NCI-H187 (cell line): Measurements from ENCODE around the gene SLCO6A1.

Experiments
- DNase-seq, 2 experiments: peaks; one replicate each; lab custom pipeline; 2025; lab: John Stamatoyannopoulos, UW

SLCO6A1 gene

DNA sequence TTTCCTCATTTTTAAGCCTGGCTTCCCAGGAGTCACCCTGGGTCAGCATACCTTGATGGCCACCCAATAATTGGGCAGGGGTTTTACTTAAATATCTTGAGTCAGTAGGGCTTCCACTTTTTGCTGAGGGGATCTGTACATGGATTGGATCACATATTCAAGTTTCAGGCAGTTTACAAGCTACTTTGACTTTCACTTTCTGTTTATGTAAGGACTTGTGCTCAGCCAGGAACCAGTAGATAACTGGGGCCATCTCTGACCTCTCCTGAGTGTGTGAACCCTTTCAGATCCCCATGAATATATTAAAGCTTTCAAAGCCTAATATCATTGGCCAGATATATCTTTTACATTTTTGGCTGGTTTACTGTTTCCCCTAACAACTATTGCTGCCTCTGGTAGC lies 45.1 kb downstream of the SLCO6A1 start:
- no peak for DNase-seq

- no peak for DNase-seq
These were observed 47.7 kb downstream of the SLCO6A1 start for GRCh38 chr5:102451082-102451481.

- DNase-seq: no peak
These were observed 48.3 kb downstream of the SLCO6A1 start for GRCh38 chr5:102450313-102450990.

DNA sequence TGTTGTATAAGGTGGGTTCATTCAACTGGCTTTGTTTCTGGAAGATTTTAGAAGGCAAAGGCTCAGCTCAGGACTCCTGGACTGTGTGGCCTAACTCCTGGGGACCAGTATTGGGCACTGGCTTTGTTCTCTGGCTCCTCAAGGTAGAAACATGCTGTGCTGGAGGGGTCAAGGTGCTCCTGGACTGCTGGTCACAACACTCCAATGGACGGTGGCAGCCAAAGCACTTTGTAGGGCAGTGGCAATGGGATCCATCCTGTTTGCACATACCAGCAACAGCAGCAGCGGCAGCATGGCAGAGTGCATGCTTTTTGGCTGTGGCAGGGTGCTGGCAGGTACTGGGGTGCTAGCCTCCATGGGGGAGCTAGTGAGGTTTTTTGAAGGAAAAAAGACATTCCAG lies 65.3 kb downstream of the SLCO6A1 start:
- DNase-seq: no peak

- DNase-seq: no peak
These were observed 77.2 kb downstream of the SLCO6A1 start for GRCh38 chr5:102421647-102422046.

DNA sequence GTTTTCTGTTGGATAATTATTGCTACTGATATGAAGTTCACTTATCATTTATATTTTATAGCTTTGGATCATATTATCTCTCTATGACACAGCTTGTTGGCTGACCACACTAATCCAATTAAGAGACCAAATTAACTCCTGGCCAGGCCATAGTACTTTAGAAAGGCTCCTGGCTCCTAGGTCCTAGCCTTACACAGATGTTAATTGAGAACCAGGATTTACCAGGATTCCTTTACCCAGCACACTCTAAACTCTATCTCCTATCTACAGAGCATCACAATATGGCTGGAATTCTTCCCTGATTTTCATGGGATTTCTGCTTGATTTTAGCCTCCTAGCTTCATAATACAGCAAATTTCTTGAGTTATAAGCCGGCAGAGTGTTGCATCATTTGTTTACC lies 80.3 kb downstream of the SLCO6A1 start:
- DNase-seq: no peak

DNA sequence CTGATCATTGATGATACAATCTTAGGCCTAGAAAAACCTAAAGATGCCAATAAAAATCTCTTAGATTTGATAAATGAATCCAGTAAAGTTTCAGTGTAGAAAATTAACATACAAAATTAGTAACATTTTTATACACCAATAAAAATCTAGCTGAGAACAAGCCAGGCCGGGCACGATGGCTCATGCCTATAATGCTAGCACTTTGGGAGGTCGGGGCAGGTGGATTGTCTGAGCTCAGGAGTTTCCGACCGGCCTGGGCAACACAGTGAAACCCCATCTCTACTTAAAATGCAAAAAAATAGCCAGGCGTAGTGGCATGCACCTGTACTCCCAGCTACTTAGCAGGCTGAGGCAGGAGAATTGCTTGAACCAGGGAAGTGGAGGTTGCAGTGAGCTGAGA lies 84.4 kb downstream of the SLCO6A1 start:
- no peak for DNase-seq

- no peak for DNase-seq
These were observed 110.6 kb downstream of the SLCO6A1 start for GRCh38 chr5:102388235-102388634.

DNA sequence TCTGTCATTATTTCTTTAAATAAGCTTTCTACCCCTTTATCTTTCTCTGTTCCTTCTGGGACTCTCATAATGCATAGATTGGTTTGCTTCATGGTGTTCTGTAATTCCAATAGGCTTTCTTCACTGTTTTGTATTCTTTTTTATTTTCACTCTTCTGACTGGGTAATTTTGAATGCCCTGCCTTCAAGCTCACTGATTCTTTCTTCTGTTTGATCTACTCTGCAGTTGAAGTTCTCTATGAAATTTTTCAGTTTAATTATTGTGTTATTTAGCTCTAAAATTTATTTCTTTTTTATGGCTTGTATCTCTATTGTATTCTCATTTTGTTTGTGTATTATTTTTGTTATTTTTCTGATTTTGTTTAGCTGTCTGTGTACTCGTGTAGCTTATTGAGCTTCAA lies 113.4 kb downstream of the SLCO6A1 start:
- no peak for DNase-seq

DNA sequence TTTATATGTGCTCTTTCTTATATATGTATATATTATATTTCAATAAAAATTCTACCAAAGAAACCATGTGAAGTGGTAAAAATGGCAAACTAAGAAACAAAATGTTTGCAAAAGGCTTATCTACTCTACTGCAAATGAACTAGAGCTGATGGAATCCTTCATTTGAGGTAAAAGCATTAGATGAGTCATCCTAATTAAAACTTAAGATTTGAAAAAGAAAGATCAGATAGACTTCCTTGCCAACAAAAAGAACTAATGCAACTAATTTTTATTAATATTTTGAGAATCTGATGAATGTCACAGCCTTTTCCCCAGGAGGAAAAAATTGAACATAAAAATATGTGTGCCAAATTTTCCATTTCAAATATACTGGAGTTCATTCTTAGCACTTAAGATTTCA lies 118.6 kb downstream of the SLCO6A1 start:
- DNase-seq: no peak

GRCh38 chr5:102375876-102376275 lies 122.9 kb downstream of the SLCO6A1 start:
- no peak for DNase-seq

DNA sequence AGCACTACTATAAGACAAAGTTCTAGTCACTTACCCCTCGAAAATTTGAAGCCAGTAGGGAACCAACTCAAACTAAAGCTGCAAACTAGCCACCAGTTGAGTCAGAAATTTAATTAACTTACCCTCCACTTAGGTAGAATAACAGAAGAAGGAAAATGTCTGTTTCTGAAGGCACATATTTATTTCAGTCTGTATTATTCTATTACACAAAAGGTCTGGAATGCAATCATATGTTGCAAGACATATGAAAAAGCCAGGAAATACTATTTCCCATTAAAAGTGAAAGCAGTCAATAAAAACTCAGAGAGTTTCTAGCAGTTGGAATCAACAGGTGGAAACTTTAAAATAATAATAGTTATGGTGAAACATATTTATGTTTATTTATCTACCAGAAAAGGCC lies 123.5 kb downstream of the SLCO6A1 start:
- no peak for DNase-seq

DNA sequence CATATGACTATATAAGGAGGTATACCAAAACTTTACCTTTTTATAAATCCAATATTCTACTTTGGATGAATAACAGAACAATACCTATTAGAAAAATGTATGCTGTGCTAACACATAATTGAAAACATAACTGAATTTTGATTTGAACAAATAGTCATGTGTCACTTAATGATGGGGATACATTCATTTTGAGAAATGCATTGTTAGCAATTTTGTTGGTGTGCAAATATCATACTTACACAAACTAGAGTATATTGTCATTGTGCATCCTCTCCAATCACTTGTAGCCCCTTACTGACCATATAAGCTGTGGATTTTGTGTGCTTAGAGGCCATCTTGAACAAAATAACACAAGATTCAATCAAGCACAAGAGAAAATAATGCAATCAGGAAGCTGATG lies 130.4 kb downstream of the SLCO6A1 start:
- no peak for DNase-seq

GRCh38 chr5:102341681-102342288 lies 157.0 kb downstream of the SLCO6A1 start:
- DNase-seq: no peak

- no peak for DNase-seq
These were observed 174.1 kb downstream of the SLCO6A1 start for GRCh38 chr5:102324714-102325113.
